Stimulated activated CD4-positive, alpha-beta T cell treated with anti-CD3 and anti-CD28 coated beads, Interleukin-1b, Interleukin-23, amount 100 ng/mL, for 4 hours (primary cell): ENCODE data around the gene PDGFD.

ENCODE experiments used
- DNase-seq, 2 donors: peaks; one replicate each; pipeline ENCODE4 v3.0.0-alpha.2; 2020; ENCODE audit warnings: low read depth in 2 of 2

PDGFD gene

DNA sequence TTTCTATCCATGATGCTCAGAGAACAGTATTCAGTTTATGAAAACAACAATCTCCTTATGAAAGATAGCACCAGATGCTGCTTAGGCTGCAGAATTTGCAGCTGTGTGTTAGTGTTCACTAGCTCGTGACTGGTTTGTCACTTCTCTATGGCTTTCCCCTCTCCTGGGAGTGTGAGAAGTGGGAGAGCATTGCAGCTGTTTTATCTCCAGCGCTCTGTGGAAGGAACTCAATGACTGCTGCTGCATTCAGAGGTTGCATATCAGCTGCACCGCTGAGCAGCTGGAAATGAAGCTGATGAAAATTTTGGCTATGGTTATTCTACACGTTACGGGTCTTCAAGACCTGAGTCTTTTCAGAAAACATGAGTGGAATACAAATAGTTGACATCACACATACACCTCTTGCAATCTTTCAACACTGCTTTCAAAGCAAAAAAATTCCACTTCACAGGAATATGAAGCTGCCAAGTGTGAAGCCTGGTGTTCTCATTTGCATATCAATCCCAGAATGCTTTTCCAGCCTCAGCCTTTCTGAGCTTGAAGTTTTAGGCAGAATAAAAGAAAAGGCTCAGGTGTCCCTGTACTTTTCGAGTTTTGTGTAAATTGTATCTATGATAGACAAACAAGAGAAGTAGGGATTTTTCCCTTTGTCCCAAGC is 276.8 kb downstream of the PDGFD start:
- no peak for DNase-seq

DNA sequence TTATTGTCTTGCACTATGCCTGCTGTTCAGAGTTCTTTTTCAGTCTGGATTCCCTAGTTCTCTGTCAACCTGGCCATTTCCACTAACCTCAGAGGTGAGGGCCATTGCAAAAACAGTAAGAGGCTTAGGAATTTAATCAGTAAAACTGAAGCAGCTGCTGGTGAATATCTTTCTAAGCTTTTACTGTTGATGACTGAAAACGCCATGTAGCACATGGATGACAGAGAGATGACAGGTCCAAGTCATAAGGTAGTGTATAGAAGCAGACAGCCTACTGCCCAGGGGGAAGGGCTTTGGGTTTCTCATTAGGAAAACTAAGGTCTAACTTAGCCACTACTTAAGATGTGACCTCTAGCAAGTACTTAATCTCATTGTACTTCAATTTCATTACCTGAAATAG is 280.1 kb downstream of the PDGFD start:
- DNase-seq = no peak

DNA sequence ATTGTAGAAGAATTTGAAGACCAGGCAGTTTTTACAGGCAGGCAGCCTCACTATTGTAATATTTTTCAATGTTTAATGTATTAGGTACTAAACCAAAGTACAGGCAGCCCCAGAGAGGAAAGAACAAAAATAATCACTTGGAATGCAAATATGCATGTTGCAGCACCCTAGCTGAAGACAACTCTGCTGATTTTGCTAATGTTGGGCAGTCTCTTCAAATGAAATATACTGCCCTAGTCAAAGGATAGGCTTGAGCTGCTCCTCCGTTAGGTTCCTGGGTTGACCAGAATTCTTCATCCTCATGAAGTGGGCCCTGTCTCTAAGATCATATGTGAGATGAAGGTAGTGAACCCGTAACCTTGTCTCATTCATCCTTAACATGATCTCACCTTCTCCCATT is 280.7 kb downstream of the PDGFD start:
- no peak for DNase-seq

DNA sequence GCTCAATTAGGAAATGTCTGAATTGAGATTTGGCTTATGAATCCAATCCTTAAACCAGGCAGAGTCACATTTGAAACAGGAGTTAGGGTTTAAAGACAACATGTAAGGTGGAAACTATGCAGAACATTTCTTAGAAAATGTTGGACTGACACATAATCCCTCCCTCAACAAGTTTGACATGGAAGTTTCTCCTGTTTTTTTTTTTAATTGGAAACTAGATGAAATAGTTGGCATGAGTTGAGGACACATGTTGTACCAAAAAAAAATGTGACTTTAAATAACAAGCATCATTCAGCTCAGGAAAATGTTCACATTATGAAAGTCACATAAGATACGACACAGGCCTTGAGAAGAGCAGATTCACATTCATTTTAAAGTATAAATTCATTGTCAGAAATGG is 282.4 kb downstream of the PDGFD start:
- no peak for DNase-seq

DNA sequence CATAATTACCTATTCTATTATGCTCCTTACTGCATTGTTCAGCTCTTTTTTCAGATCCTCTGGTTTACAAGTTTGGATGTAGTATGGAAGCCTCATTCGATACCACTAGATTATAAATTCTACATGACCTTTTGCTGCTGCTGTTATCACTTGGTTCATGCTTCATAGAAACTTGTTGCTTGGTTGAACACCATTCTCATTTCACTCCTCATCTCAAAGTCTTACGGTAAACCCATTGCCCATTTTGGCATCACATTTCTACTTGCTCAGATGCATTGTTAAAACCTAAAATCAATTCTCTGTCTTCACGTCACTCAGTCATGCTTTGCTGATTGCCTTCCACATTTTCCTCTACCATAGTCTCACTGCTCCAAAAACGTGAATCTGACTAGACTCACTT is 283.0 kb downstream of the PDGFD start:
- DNase-seq = no peak

DNA sequence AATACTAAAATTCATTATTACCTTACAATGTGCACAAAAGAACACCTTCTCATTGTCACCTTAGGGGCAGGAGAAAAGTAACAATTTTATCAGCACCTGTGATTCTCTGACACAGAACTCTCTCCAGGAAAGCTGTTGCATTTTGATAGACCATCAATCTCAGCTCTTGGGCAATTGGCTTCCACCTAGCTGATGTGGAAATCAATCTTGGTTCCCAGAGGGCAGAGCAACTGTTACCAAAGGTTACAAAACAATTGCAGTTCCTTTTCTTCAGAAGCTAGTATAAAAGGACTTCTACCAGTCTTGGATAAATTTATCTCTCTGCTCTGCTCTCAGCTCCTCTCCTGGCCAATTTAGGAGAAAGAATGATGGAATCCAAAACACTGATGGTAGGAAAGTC is 285.3 kb downstream of the PDGFD start:
- no peak for DNase-seq

DNA sequence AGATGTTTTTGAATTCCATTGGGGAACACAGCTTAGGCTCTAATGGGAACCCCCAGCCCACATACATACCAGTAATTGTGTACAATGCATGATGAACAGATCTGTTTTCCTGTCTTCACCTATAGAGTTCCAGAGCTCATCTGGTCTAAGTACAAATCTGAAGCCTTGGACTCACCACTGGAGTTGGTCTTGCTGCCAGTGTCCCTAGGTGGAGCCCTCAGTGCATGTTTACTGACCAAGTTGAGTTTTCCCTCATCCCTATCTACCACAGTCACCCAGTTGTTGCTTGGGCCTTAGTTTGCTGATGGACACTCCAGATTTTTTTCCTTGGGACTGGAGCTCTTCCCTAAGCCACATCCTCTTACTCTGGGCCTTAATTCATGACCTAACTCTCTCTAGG is 286.7 kb downstream of the PDGFD start:
- DNase-seq = no peak

DNA sequence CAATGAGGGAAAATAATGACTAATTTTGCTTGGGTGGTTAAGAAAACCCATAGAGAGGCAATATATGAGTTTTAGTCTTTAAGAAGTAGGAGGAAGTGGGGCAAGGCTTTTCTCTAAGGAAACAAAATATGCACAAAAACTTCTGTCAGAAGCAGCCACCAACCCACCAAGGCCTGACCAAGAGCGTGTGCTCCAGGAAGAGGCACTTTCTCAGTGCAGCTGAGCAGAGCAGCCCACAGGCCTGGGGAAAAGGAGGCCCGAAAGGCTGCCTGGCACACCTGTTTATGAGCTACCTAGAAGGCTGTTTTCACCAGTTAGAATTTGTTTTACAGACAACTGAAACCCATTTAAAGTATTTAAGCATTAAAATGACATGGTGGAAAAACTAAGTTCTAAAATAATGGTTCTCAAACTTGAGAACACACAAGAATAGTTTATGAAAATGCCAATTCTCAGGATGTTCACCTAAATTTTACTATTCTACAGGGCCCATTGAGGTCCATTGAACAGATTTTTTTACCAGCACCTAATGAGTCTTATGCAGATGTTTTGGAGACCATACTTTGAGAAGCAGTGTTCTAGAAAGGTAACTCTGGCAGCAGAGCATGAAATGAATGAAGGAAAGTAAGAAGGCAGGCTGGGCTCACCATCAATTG is 288.0 kb downstream of the PDGFD start:
- DNase-seq = no peak

DNA sequence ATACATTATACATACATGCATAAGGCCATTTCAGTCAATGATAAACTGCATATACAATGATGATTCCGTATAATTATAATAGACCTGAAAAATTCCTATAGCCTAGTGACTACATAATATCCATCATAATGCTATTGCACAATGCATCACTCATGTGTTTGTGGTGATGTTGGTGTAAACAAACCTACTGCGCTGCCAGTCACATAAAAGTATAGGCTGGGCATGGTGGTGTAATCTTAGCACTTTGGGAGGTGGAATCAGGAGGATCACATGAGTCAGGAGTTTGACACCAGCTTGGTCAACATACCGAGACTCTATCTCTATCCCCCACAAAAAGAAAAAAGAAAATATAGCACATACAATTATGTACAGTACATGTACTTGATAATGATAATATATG is 291.2 kb downstream of the PDGFD start:
- DNase-seq = no peak

DNA sequence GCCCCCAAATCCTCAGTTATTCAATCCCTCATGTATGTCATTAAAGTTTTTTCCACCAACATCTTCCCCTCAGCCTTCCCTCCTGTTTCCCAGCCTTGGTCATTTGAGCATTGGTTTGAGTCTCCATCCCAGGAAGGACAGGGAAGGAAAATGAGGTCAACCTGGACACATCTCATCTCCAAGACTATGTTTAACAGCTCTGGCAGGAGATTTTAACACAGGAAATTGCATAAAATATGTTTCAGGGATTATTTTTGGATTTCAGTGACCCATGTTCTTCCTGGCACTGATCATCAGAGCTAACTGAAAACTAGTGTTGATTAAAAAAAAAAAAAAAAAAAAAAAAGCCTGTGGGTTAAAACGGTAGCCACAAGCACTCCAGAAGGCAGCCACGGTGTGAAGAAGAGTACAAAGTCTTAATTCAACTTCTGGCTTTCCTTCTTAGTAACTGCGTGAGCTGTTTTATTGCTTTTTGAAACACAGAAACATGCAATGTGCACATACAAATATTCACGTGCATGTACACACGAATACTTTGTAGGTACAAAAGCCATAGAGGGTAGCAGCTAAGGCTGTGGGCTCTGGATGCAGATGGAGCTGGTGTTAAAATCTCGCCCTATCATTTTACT is 291.9 kb downstream of the PDGFD start:
- DNase-seq = no peak

DNA sequence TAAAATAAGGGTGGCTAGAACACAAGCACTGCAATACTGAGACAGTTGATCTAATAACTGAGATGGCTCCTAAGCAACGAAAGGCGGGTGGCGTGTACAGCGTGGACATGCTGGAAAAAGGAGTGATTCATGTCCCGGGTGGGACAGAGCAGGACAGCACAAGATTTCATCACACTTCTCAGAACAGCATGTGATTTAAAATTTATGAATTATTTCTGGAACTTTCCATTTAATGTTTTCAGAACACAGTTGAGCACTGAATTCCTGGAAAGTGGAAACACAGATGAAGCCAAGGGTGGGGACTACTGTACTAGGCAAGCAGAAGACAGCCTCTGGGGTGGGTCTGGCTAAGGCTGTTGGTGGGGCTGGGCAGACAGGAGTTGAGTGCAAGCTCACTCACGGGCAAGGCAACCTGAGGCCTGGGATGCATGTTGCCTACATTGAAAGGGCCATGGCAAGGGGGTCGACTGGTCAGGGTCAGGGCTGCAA is 293.1 kb downstream of the PDGFD start:
- no peak for DNase-seq

DNA sequence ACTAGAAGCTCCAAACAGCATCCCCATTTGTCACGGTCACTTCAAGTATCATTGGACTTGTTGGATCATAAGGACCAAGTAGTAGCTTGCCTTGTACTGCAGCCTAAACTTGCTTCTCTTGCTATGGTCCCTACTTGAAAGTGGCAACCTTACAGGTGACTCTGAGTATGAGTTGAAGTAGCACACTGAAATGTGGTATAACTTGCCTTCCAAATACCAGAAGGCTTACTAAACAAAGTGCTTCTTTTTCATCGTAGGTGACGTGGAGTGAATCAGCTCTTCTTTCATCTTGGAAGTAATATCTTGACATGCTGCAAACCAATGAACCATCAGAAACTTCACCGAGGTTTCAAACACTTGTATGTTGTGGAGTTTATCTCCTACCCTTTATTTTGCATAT is 296.5 kb downstream of the PDGFD start:
- DNase-seq = no peak

DNA sequence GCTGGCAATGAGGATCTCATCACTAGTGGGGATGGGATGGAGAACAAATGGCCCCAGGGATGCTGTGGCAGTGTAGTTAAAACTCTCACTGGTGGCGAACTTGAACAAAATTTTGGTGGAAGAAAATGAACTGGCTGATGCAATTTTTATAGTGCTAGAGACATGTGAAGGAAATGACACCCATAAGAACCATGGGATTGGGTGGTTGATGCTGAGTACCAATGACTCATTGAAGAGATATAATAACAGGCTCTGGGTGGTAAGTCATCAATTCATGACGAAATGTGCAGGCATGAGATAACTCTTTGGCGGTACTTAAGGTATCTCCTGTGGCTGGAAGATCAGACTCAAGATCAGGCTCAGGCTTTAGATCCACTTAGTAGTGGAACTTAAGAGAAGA is 300.4 kb downstream of the PDGFD start:
- DNase-seq = no peak

DNA sequence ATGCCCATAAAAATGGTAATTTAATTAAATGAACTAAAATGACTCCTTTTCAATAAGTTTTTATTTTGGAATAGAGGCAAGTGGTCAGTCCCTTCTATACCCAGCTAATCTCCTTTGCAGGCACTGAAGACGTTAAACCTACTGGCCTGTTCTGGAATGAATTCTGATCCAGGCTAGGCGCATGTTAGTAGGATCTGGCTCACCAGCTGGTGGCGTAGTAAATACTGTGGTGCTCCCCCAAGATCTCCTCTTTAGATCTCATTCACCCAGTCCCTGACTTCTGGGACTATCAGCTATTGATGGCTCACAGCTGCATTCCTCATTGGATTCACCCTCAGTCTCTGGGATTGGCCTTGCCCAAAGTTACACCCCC is 301.2 kb downstream of the PDGFD start:
- no peak for DNase-seq

DNA sequence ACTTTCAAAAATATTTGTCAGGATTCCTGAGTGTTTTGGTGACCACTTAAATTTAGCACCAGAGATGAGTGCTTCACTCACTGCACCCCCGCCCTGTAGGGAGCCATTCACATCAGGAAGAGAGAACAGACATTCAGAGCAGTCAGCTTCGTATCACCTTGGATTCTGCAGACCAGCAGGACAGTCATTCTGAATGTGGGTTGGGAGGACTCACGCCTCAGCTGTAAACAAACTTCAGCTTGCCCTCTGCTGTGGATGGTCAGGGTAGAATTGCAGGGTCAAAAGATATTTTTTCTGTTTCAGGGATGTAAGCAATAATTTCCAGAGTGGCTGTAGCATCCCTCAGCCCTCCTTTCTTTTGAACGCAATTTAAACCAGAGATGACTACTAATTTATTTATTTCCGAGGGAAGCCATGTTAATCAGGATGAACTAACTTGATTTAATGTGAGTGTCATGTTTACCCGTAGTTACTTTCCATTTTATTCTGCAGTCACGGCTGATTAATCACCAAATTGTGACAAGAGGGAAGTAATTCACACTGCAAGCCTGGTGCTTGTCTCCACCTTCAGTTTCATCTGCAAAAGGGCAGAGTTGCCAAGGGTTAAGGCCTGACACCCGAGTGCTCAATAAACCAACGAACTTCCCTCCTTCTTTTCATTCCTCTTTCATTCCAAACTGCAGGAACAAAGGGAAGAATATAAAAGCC is 301.7 kb downstream of the PDGFD start:
- no peak for DNase-seq
